Lower leg skin (tissue), 3 donors: ENCODE results near the gene AUH.

ENCODE experiments used
- CTCF ChIP-seq, 3 donors: fragments of 450-650 bp; IDR thresholded peaks; one replicate each; pipeline ENCODE4 v1.5.1; 2016; ENCODE audit warnings: antibody characterized with exemption in 3 of 3, mild to moderate bottlenecking in 3 of 3, moderate library complexity in 2 of 3
- POLR2A ChIP-seq, 2 donors: fragments of 450-650 bp; IDR thresholded peaks; one replicate each; pipeline ENCODE4 v1.6.1; 2016 to 2017; ENCODE audit warnings: antibody characterized with exemption in 2 of 2, mild to moderate bottlenecking in 1 of 2, moderate library complexity in 1 of 2

GRCh38 chr9:91198405-91198804 is 163.3 kb downstream of the AUH start:
- TF ChIP-seq CTCF (IDR thresholded peaks at IDR 0.05): no peak
- TF ChIP-seq POLR2A (IDR thresholded peaks at IDR 0.05): no peak
